GM18499 (cell line): ENCODE data around the gene FOXP2.

Experiments
- ATAC-seq: cut with Tn5 transposase; IDR thresholded peaks from one replicate; pipeline ENCODE4 v1.9.1; 2021; ENCODE audit warnings: moderate number of reproducible peaks; ENCODE audit not compliant: insufficient read depth, unreplicated experiment

The FOXP2 gene

GRCh38 chr7:114648680-114649079, 234.1 kb downstream of the FOXP2 start:
- ATAC-seq = no peak

DNA sequence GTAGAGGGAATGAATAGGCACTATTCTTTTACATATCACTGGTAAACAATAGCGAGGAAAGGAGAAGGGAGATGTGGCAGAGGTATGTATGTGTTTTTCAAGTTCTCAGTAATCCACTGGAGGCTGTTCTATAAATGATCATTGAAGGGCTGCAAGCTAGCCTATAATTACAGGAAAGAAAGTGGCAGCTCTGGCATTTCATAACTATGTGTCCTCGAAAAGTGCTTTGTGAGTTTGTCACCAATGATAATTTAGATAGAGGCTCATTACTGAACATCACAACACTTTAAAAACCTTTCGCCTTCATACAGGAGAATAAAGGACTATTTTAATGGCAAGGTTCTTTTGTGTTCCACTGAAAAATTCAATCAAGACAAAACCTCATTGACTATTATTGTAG, 235.1 kb downstream of the FOXP2 start:
- ATAC-seq = no peak

GRCh38 chr7:114650491-114650890, 235.9 kb downstream of the FOXP2 start:
- no peak for ATAC-seq

DNA sequence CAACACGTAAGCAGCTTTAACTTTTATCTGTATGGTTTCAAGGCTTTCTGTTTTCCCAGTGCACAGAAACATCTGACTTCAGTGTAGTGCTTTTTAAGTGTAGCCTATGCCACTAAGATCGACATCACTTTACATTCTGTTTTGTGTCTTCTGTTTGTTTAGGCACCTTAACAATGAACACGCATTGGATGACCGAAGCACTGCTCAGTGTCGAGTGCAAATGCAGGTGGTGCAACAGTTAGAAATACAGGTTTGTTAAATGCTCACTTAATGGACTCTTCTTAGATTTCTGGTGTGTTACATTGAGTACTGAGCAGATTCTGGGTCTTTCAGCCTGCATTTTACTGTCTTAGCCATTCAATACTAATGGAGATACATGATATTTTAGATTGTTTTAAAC, 237.4 kb downstream of the FOXP2 start:
- no peak for ATAC-seq

- ATAC-seq = no peak
Measured at GRCh38 chr7:114653364-114654088, 238.9 kb downstream of the FOXP2 start.

- ATAC-seq = no peak
Measured at GRCh38 chr7:114656466-114656865, 241.9 kb downstream of the FOXP2 start.

DNA sequence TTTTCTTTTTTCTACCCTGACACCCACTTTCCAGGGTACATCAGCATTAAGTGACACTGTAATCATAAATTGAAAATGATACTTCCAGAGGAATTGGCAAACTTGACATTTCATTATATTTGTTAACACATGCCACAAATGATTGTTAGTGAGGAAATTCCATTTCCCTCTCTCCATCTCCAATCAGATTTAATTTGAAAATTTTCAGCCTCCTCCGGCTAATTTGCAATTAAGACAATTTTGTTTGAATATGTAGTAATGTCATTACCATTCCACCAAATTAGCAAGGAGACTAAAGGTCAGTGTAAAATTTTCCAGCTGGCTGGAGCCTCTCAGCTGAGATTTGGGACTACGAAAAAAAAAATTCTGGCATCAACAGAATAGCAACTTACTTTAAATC, 242.7 kb downstream of the FOXP2 start:
- ATAC-seq = no peak

DNA sequence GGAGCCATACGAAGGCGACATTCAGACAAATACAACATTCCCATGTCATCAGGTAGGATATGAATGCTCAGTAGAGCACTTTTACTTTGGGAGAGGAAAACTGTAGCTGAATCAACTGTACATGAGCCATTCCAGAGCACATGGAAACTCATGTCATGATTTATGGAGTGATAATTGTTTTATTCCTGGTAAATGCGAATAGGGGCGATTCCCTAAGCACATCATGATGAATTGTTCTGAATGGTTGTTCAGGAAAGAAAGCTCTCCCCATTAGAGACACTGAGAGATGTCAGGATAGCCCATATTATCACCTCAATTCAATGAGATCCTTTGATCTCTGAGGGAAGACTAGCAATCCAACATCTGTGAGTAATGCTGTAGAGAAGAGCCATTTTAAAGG, 243.6 kb downstream of the FOXP2 start:
- no peak for ATAC-seq

DNA sequence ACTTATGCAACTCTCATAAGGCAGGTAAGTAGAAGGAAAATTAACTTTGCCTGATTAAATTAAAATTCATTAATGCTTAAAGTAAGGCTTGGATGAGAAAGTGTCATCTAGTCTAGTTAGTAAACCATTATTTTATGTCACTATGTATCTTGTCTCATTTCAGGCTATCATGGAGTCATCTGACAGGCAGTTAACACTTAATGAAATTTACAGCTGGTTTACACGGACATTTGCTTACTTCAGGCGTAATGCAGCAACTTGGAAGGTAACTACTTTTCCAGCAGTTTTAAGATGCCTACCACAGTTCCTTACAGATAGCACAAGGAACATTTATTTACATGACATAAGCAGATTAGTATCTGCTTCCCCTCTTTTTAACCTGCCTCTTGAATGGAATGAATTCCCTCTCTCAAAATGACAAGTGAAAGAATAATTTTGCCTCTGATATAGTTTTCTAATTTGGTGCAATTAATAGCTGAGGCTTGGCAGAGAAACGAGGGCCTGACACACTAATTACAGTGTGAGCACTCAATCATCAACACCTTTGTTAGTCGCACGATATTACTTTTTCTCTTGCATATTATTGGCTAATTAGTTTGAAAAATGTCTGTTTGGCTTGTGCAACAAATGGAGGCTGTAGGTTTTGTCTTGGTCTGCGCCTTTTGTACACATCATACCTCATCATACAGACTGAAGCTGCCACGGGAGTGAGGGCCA, 245.0 kb downstream of the FOXP2 start:
- ATAC-seq = no peak

GRCh38 chr7:114660126-114660486, 245.5 kb downstream of the FOXP2 start:
- no peak for ATAC-seq

GRCh38 chr7:114660753-114661152, 246.1 kb downstream of the FOXP2 start:
- no peak for ATAC-seq

DNA sequence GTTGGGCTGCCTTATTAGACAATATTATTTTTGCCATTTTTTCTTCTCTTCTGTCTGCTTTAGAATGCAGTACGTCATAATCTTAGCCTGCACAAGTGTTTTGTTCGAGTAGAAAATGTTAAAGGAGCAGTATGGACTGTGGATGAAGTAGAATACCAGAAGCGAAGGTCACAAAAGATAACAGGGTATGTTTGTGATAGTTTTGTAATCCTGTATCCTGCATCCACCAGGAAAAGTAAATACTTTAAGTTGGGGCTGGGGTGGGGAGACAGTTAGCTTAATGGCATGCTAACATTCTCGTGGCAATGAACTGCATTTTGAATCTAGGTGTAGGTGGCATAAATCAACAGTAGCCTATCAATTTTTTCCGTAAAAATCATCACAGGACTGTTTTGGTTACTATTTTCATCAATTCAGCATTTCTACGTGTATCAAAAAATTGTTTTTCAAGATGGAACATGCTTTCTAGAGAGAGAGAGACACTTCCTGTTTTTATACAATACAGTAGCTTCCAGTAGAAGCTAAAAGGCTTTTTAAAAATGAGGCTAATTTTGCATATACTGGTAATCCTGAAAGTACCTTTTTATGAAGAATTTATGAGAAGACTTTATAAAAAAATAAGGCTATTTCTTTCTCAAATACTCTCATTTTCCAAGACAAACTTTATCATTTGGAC, 247.5 kb downstream of the FOXP2 start:
- ATAC-seq = no peak

GRCh38 chr7:114663502-114663901, 248.9 kb downstream of the FOXP2 start:
- ATAC-seq = no peak

DNA sequence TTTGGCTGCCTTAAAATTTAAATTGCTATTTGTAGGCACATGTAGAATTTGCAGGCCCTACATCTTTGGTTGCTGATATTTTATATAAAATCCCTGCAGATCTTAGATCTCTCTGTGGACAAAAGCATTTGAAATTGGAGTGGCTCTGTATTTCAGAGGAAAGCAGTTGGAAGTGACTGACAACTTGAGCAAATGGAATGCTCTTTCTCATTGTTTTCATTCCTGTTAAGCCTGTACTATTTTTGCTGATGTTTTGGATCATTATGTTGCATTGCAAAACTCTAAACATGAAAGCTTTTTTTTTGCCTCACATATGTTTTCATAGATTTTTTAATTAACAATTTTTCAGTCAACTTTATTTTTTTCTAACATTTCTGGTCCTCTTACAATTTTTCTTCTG, 256.1 kb downstream of the FOXP2 start:
- ATAC-seq = no peak

DNA sequence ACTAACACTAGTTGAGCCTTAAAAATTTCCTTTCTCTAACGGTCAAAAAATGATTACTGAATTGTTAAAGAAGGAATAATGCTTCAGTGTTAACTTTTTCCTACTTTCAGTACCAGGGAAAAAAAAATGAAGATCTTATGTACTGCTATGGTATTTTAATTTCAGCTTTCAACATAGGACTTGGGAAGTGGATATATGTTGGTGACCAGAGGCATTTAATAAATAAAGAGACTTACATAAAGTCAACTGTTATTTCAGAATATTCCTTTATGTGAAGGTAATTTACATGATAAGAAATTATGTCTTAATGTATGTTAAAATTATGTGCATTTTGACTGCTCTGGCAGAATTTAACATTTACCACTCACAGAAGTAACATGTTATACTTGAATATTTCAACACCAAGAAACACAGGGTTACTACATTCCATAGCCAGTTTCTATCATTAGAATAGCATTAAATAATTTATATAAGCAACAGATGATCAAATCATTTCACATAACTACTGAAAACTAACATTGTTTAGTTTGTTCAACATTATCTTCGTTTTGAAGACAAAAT, 257.0 kb downstream of the FOXP2 start:
- no peak for ATAC-seq

DNA sequence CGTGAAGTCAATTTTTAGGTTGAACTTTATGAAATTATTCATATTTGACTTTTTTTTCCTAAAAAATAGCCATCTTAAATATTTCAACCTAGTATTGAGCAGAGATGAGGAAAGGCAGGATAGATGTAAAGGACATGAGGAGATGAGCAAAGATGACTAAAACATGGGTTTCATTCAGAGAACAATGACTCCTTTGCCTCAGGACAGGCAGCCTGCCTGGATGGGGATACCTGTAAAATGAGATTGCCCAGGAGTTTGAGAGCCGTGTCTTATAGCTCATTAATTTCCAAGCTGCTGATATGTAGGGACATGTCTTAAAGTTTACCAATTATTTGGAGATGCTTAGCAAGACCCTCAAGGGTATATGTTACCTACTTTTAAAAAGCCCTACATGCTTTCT, 263.5 kb downstream of the FOXP2 start:
- ATAC-seq = no peak

- no peak for ATAC-seq
Measured at GRCh38 chr7:114687238-114687637, 272.6 kb downstream of the FOXP2 start.

DNA sequence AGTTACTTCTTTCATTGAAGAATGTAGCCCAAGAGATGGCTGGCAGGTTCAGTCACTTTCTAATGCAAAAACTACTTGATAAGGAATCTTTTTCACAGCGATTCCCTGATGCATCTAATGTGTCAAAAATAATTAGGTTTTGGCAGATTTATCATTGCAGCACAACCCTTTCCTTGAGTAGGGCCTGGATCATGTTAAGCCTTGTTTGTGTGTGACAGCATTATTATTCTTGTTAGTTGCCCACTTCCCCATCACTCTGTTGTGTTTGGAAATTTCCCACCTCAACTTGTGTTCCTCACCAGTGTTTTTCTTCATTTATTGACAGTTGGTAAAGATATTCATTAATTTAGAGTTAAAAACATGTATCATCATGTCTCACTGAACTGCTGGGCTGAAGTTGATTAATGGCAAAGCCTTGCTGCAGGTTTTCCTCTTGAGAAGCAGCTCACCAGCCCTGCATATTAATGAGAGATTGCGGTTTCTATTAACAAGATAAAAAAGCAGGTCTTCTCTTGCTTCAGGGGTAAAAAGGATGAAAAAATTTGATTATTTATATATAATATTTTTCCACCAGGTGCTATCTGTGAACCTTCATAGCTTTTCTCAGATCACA, 273.9 kb downstream of the FOXP2 start:
- no peak for ATAC-seq

DNA sequence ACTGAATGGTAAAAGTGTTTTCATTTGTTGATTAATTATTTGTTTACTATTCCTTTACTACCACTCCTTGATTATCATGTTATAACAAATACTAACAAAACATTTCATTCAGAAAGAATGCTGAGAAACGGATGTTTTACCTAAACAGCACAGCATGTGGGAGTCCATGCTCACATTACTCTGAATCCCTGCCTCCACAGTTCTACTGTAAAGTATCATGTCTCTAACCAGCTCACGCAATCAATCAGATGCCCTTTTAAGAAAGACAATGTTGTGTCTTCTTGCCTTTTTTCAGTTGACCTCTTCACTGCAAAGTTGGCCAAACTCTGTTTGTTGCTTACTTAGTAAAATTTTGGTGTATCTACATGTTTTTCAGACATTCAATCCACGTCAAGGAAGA, 274.8 kb downstream of the FOXP2 start:
- no peak for ATAC-seq

DNA sequence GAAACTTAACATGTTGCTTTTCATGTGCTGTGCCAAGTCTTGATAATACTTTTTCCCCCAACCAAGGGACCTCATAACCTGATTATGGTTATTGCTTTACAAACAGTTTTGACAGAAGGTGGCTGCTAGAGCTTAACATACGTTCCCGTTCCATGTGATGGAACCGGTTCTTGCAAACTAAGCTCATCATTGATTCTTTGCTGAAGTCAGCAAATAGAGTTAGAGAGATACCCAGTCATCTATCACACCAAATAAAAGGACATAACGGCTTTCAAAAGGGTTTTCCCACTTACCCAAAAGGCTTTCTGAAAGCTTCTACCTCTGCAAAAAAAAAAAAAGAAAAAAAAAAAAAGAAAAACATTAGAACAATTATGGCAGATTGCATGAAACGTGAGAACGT, 277.0 kb downstream of the FOXP2 start:
- ATAC-seq = no peak

- ATAC-seq = no peak
Measured at GRCh38 chr7:114695182-114695581, 280.6 kb downstream of the FOXP2 start.
